ENCODE results near the gene ACSL4.
A peak's percentile ranks its signal among the peaks of the same experiment; 100 is the strongest.

ACSL4 gene

DNA sequence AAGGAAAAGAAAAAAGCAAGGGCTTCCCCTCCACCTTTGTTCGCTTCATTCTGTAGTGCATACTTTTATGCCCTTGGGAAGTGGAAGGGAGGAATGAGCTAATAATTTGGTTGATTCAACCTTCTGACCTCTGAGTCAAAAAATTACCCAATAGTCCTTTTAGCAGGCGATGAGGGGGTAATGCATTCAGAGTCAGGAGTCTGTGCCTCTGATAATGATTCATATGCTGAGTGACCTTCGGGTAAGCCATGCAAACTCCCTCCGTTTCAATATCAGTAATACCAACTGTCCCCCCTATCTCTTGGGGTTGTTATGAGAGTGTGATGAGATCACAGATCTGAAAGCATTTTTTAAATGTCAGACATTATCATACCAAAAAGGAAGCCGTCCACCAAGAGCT lies 41.6 kb upstream of the ACSL4 start:
- TF ChIP-seq, protein P1, sequence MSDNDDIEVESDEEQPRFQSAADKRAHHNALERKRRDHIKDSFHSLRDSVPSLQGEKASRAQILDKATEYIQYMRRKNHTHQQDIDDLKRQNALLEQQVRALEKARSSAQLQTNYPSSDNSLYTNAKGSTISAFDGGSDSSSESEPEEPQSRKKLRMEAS (IDR thresholded peaks at IDR 0.05; ENCODE audit: low read depth, low read length): no peak
- TF ChIP-seq, protein P2, sequence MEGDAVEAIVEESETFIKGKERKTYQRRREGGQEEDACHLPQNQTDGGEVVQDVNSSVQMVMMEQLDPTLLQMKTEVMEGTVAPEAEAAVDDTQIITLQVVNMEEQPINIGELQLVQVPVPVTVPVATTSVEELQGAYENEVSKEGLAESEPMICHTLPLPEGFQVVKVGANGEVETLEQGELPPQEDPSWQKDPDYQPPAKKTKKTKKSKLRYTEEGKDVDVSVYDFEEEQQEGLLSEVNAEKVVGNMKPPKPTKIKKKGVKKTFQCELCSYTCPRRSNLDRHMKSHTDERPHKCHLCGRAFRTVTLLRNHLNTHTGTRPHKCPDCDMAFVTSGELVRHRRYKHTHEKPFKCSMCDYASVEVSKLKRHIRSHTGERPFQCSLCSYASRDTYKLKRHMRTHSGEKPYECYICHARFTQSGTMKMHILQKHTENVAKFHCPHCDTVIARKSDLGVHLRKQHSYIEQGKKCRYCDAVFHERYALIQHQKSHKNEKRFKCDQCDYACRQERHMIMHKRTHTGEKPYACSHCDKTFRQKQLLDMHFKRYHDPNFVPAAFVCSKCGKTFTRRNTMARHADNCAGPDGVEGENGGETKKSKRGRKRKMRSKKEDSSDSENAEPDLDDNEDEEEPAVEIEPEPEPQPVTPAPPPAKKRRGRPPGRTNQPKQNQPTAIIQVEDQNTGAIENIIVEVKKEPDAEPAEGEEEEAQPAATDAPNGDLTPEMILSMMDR (IDR thresholded peaks at IDR 0.05; ENCODE audit: low read depth, low read length): no peak
- TF ChIP-seq MYC (IDR thresholded peaks at IDR 0.05; ENCODE audit: low read depth, low read length) (no peak), POLR2A (IDR thresholded peaks at IDR 0.05; ENCODE audit: extremely low read depth, insufficient read length) (no peak)
- no peak overlapping the region for H3K4me3 ChIP-seq (ENCODE audit: low read depth, low read length)
- peak; percentile 41 for DNase-seq (ENCODE audit: low read depth)

DNA sequence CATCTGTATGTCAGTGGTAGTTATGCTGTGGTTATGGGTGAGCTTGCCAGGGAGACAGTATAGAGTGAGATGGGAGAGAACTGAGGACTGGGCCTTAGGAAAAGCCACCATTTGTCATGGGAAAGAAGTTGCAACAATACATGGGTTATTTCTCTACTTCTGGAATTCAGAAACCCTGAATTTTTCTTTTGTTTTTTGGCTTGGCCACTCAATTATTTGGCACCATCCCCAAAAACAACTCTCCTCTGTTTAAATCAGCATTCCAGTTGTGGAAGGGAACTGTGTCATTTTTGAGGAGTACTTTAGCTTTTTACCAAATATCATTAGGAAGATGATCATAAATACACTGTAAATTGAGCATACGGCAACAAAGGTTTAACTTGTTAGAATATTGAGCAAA lies 41.1 kb upstream of the ACSL4 start:
- DNase-seq (ENCODE audit: low read depth): no peak
- H3K4me3 ChIP-seq (ENCODE audit: low read depth, low read length): no peak overlapping the region
- TF ChIP-seq, protein P2 (IDR thresholded peaks at IDR 0.05; ENCODE audit: low read depth, low read length): no peak
- TF ChIP-seq, protein P1 (IDR thresholded peaks at IDR 0.05; ENCODE audit: low read depth, low read length): no peak
- TF ChIP-seq POLR2A (IDR thresholded peaks at IDR 0.05; ENCODE audit: extremely low read depth, insufficient read length) (no peak), MYC (IDR thresholded peaks at IDR 0.05; ENCODE audit: low read depth, low read length) (no peak)

DNA sequence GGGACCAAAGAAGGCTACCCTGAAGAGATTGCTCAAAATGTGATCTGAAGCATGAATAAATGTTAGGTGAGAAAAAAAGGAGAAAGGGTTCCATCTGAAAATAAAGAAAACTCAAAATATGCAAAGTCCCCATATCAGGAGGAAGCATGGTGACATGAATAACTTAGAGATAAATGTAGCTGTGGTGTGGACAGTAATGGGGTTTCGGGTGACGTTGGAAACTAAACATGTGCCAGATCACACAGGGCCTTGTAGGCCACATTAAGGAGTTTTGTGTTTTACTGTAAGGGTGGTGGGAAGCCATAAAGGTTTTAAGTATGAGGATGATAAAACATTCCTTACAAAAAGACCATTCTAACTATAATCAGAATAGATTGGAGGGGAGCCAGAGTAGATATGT lies 40.3 kb upstream of the ACSL4 start:
- H3K4me3 ChIP-seq (ENCODE audit: low read depth, low read length): no peak overlapping the region
- TF ChIP-seq, protein P1 (IDR thresholded peaks at IDR 0.05; ENCODE audit: low read depth, low read length): no peak
- TF ChIP-seq, protein P2 (IDR thresholded peaks at IDR 0.05; ENCODE audit: low read depth, low read length): no peak
- TF ChIP-seq MYC (IDR thresholded peaks at IDR 0.05; ENCODE audit: low read depth, low read length) (no peak), POLR2A (IDR thresholded peaks at IDR 0.05; ENCODE audit: extremely low read depth, insufficient read length) (no peak)
- DNase-seq (ENCODE audit: low read depth): no peak

DNA sequence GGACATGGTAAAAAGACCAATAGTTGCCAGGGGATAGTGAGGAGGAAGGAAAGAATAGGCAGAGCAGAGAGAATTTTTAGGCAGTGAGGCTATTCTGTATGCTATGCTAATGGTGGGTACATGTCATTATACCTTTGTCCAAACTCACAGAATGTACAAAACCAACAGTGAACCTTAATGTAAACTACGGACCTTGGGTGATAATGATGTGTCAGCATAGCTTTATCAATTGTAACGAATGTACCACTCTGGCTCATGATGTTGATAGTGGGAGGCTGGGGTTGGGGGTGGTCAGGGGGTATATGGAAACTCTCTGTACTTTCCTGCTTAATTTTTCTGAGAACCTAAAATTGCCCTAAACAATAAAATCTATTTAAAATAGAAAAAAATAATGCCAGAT lies 37.7 kb upstream of the ACSL4 start:
- TF ChIP-seq, protein P1 (IDR thresholded peaks at IDR 0.05; ENCODE audit: low read depth, low read length): no peak
- TF ChIP-seq, protein P2 (IDR thresholded peaks at IDR 0.05; ENCODE audit: low read depth, low read length): no peak
- no peak for TF ChIP-seq POLR2A (IDR thresholded peaks at IDR 0.05; ENCODE audit: extremely low read depth, insufficient read length)
- TF ChIP-seq MYC (IDR thresholded peaks at IDR 0.05; ENCODE audit: low read depth, low read length): no peak
- DNase-seq (ENCODE audit: low read depth): no peak
- no peak overlapping the region for H3K4me3 ChIP-seq (ENCODE audit: low read depth, low read length)

DNA sequence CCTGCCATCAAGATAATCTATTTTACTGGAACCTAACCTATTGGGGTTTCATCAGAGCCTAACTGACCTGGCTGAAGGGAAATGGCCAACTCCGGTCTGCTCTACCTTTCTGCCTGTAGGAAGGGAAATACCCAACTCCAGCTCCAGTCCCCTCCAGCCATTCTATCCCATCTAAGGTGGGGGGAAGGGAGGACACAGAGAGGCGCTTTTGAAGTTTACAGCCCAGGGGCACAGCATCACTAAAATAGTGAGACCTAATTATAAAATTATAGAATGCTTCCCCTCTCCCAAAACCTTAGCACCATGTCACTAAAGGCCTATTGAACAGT lies 27.8 kb upstream of the ACSL4 start:
- no peak for TF ChIP-seq MYC (IDR thresholded peaks at IDR 0.05; ENCODE audit: low read depth, low read length)
- TF ChIP-seq, protein P1 (IDR thresholded peaks at IDR 0.05; ENCODE audit: low read depth, low read length): no peak
- TF ChIP-seq POLR2A (IDR thresholded peaks at IDR 0.05; ENCODE audit: extremely low read depth, insufficient read length): no peak
- TF ChIP-seq, protein P2 (IDR thresholded peaks at IDR 0.05; ENCODE audit: low read depth, low read length): no peak
- no peak for DNase-seq (ENCODE audit: low read depth)
- H3K4me3 ChIP-seq (ENCODE audit: low read depth, low read length): no peak overlapping the region

All from NB4 (cell line).